Activated T-cell treated with anti-CD3 and anti-CD28 coated beads, Interleukin-2, amount 50 U/mL, for 48 hours (primary cell): ENCODE results near the gene PDE8B.

Experiments
- DNase-seq, 2 experiments: peaks; one replicate each; pipeline ENCODE4 v3.0.0-alpha.2; 2020

PDE8B gene

DNA sequence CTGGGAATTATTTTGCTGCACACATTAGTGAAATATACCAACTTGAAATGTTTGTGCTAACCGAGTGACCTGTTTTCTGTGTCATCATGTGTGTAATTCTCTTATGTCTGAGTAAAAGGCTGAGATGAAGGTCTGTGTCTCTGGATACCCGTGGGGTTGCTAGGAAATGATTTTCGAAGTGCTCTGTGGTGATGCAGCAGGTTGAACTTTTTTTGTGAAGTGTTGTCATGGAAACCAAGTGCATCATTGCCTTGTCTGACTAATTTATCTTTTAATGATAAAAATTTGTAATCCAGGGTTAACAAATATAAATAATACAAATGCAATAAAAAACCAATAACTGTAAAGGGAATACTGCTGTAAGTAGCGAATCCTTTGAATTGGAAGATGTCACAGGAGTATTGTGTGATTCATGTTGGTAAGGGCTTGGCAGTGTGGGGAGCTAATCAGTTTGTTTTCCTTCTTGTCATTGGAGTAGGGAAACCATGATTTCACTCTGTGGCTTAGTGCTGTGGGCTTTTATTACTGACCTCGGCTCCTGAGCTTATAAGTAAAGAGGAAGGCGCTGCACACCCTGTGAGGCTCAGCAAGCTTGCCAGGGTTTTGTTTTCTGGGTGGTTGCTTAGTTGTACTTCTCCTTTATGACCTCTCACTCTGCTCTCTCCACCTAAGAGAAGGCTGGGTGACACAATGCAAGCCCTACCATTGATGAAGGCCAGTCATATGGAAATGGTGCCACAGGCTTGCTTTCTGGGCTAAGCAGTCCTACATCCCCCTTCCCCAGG lies 22.3 kb downstream of the PDE8B start:
- DNase-seq = no peak

- no peak for DNase-seq
These were observed 25.6 kb downstream of the PDE8B start for GRCh38 chr5:77235846-77236721.

GRCh38 chr5:77239126-77239741 lies 28.8 kb downstream of the PDE8B start:
- DNase-seq = no peak

GRCh38 chr5:77241444-77241843 lies 31.0 kb downstream of the PDE8B start:
- DNase-seq = no peak

- DNase-seq = no peak
These were observed 39.0 kb downstream of the PDE8B start for GRCh38 chr5:77249475-77249874.

DNA sequence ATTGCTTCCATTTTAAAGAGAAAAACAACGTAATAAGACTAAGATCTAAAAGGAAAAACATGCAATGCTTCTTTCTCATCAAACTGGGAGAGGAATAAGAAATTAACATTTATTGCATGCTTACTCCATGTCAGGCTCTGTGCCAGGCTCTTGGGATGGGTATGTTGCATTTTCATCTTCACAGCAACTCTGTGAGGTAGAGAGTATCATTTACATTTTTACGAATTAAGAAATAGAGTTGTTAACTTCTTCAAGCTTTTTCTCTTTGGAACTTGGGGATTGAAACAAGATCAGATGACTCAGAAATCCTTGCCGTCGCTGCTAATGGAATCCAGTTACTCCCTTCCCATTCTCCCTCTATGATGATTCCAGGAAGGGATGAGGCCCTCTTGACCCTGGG lies 39.5 kb downstream of the PDE8B start:
- no peak for DNase-seq

DNA sequence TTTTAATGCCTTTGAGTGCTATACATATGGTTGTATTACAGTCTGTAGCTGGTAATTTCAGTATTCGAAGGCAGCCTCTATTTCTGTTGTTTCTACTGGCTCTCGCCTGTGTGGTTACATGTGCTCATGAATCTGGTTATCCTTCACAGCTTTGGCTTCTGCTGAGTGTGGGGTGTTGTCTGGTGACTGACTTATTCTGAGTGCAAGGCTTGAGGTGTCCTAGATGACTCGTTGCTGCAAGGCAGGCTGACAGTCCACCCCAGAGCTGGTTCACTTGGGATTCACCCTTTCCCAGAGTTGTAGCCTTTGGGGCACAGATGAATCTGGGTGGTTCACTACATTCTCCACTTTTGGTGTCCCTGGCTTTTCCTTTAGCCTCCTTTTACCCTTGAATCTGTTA lies 41.4 kb downstream of the PDE8B start:
- no peak for DNase-seq

DNA sequence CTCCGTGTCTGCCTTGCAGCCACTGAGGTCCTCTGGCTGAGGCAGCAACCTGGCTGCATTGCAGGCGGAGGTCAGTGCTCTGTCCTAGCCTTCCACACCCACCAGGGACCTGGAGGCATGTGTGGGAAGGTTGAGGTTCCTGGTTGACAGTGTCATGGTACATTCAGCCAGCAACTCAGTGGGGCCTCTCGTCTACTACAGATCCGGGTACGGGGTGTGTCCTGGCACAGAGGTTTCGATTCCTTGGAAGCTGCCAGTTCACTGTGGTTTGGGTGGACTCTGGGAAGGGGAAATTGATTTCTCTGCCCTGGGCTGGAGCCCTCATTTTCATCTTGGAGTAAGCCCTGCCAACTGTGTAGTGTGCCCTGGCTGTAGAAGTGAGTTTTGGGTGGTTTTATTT lies 45.1 kb downstream of the PDE8B start:
- no peak for DNase-seq

- no peak for DNase-seq
These were observed 45.9 kb downstream of the PDE8B start for GRCh38 chr5:77256406-77256805.

GRCh38 chr5:77258652-77259051 lies 48.2 kb downstream of the PDE8B start:
- no peak for DNase-seq

DNA sequence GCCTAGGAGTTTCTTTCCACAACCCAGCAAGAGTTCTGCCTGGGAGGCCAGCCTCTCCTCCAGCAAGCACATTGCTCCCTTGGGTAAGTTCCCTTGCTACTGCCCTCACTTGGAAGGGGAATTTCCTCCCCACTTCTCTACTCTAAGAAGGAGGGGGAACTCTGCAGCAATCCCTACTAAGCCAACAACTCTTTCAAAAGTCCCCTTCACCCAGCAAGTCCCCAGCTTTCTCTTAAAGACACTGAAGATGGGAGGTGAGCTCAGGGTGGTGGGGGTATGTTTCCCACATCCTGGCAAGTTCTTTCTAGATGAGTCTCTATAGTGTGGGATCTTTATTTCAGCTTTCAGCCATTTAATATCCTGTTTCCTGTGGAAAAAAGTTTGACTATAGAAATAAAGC lies 49.0 kb downstream of the PDE8B start:
- no peak for DNase-seq

DNA sequence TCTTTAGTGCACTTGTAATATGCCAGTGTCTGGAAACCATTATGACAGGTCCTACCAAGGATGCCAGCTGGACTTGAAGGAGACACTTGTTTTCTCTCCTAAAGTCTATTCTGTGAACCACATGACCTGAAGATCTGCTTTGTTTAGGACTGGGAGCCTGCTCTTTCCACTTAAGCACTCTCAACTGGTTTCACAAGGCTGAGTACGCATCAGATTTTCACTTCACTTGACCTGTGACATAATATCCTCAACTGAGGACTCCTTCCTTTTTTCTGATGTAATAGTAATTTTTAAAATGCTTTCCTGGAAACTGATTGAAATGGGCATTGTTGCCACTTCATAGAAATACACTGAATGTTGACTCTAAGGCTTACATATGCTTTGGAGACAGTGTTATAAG lies 52.2 kb downstream of the PDE8B start:
- DNase-seq = no peak

DNA sequence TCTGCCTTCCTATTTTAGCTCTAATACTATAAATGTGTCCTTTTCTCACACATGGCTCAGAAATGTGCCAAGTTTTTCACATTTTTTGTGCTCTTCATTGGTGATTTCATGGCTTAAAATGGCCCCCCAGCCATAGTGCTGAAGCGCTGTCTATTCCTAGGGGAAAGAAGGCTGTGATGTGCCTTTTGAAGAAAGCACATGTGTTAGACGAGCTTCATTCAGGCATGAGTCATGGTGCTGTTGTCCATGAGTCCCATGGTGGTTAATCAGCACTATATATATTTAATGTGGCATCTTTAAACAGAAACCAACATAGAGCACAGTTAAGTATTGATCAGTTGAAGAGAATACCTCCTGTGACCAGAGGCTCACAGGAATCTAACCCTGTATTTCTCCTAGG lies 55.8 kb downstream of the PDE8B start:
- no peak for DNase-seq

DNA sequence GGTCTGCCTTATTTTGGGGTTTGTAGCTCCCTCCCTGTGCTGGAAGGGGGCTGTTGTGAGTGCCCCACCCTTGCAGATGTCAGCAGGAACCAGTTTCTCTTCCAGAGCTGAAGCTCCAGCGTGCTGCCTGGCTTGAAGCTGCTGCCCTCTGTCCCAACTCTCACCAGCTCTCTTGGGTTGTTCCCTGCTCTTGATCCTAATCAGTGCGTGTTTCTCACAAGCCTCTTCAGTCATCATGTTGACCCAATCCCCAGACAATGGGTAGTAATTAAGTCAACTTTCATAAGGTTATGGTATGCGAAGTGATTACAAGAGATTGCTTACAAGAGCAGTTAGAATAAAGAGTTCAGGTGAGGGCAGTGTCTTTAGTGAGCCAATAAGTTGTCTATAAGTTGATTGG lies 57.0 kb downstream of the PDE8B start:
- DNase-seq = no peak

- DNase-seq = no peak
These were observed 61.7 kb downstream of the PDE8B start for GRCh38 chr5:77272206-77272605.

DNA sequence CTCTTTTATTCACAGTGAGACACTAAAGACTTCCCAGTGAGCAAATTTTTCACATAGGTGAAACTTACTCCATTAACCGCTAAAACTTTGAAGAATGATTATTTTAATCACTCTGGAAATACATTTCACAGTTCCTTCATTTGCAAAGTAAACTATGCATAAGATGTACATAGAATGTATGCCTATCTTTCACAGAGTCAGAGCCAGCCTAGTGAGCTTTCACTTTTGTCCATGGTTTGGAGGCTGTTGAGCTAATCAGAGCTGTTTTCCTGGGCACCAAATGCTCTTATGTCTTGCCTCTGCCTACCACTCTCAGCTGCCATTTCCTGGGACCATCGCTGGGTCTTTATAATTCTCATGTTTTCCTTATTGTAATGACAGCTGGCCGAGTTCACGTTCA lies 67.3 kb downstream of the PDE8B start:
- DNase-seq = no peak

- no peak for DNase-seq
These were observed 69.6 kb downstream of the PDE8B start for GRCh38 chr5:77280036-77280435.

- DNase-seq = no peak
These were observed 71.5 kb downstream of the PDE8B start for GRCh38 chr5:77281969-77282336.

DNA sequence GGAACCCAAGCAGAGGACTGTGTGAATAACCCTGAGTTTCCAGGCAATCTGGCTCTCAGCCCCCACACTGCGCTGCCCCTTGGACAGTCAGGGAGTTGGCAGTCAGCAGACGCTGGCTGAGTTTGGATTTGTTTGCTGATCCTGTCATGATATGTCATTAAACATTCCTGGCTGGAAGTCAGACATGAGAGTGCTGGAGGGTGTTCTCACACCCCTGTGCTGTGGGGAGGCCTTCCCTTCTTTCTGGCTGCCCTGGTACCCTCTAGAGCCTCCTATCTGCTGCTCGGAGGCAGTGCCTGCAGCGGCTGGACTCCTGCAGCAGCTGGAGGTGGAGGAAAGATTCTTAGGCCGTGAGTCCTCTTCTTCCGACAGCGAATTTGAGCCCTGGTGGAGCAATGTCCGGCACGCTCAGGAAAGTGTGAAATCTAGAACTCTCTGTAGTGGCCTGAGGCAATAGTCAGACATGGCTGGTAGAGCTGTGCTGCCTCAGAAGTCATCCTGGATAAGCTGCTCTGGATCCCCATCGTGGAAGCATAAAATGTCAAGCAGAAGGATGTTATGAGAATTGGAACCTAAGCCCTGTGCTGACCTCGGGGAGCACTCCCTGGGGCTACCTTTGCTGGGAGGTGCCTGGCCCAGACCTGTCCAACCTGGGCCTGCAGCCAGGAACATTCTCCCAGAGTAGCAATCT lies 72.0 kb downstream of the PDE8B start:
- DNase-seq = no peak

DNA sequence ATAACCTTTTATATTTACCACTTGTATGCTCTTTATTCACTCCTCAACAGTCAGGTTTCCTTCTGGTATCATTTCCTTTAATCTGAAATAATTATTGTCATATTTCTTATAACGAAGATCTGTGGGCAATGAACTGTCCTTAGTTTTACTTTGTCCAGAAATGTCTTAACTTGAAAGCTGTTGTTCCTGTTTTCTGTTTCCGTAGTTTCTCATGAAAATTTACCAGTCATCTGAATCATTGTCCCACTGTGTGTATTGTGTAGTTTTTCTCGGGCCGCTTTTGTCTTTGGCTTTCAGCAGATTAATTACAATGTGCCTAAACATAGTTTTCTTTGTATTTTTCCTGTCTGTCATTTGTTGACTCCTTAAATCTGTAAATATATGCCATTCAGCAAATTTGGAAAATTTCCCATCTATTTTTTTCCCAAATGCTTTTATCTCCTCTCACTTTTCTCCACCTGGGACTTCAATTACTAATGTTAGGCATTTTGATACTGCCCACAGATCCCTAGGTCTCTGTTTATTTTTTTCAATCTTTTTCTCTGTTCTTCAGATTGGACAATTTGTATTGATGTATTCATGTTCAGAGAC lies 74.9 kb downstream of the PDE8B start:
- DNase-seq = no peak

DNA sequence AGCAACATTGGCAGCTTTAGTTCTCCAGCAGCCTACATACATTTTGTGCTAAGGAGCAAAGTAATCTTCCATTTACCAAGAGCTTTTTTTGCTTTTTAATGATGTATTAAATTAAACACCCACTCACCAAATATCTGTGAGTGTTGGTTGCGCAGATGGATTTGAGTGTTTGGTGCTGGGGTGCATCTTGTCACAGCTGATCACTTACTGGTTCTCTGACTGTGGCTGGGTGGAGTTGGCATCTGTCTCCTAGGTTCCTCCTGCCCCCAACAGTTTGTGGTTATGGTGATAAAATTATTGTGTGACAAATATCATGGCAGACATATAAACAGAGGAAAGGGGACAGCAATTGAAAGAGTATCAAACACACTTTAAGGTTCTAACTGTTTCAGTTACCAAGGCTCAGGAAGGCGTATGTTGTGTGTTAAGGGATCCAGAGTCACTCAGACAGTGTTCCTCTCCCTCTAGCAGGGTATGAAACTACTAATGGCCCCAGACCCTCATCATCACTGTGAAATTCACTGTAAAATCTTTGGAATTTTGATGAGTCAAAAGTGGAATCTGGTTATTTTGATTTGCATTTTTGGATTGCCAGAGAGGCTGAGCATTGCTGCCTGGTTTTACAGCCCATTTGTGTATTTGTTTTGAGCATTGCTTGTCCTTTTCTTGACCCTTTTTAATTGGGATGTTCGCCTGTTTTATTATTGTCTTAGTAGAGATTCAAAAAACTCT lies 81.7 kb downstream of the PDE8B start:
- DNase-seq = no peak

DNA sequence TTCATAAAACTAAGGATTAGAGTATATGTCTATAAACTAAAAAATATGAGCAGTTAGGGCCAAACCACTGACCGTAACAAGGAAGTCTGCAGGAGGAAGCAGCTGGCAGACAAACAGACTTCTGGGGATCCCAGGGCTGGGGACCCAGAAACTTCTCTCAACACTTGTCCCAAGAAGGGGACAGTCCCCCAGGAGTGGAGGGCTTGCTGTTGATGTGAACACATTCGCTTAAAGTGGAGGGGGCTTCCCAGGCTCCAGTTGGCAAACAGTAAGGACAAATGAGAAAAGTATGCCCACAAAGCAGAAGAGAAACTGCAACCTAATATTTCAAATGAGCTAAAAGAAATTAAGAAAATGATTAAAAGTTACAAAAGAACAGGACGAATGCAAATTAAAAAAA lies 83.7 kb downstream of the PDE8B start:
- DNase-seq = no peak
